ENCODE results near the gene GJB3.

- TF ChIP-seq CTCF (IDR thresholded peaks at IDR 0.05), result no peak
- no peak for TF ChIP-seq POLR2A (IDR thresholded peaks at IDR 0.05)
Measured at GRCh38 chr1:34753163-34753562, 27.9 kb upstream of the GJB3 start.

Data from Peyer's patch (tissue), 4 donors.